ENCODE data around the gene CEP112.

DNA sequence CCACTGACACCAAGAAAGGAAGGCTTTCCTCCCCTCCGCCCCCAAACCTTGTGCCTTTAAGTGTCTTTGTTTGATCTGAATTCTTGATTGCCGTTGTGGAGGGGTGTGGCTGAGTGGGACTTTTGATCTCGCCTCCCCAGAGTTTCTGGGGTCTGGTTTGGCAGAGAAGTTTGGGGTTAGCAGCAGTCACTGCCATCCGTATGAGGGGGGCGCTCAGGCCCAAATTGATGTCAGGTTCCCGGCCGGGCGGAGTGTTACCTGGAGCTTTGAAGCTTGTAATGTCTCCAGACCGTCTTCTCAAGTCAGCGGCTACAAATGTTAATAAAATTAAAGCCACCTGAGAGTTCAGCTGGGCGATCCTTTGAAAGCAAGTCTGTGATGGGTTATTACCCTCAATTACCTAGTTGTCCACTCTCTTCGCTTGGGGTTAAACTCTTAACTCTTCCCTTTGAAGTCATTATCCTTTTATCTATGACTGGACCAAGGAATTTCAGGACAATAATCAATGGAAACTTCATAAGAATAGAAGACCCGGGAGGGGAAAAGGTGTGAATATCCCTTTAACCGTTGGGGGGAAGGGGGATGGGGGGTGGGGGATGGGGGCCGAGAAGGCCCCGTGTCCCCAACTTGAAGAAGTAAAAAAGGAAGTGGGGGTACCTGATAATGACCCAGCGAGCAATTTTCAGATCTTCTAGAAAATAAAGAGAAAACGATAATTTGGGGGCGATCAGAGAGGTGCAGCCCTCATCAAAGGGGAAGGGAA, 598.7 kb downstream of the CEP112 start:
- TF ChIP-seq, protein P1, sequence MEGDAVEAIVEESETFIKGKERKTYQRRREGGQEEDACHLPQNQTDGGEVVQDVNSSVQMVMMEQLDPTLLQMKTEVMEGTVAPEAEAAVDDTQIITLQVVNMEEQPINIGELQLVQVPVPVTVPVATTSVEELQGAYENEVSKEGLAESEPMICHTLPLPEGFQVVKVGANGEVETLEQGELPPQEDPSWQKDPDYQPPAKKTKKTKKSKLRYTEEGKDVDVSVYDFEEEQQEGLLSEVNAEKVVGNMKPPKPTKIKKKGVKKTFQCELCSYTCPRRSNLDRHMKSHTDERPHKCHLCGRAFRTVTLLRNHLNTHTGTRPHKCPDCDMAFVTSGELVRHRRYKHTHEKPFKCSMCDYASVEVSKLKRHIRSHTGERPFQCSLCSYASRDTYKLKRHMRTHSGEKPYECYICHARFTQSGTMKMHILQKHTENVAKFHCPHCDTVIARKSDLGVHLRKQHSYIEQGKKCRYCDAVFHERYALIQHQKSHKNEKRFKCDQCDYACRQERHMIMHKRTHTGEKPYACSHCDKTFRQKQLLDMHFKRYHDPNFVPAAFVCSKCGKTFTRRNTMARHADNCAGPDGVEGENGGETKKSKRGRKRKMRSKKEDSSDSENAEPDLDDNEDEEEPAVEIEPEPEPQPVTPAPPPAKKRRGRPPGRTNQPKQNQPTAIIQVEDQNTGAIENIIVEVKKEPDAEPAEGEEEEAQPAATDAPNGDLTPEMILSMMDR (optimal IDR thresholded peaks at IDR 0.05 in 1 of 3, IDR thresholded peaks at IDR 0.05 in 1 of 3, conservative IDR thresholded peaks at IDR 0.05 in 1 of 3; ENCODE audit: extremely low read depth in 1 of 3, insufficient read depth in 2 of 3, low read length in 3 of 3), result no peak
- no peak for TF ChIP-seq EZH2 (IDR thresholded peaks at IDR 0.05; ENCODE audit: low read length)

Data from keratinocyte (primary cell).